HEK293 (cell line): ENCODE results near the gene RNF135.

Experiments
- CTCF ChIA-PET: fragments of 350-600 bp; formaldehyde crosslinking; extraction: SDS; loops from one replicate; lab custom pipeline; 2021; ENCODE audit warnings: antibody characterized with exemption; lab: Yijun Ruan, JAX
- POLR2A ChIA-PET: fragments of 300-600 bp; formaldehyde crosslinking; extraction: SDS; loops from one replicate; lab custom pipeline; 2020; ENCODE audit warnings: antibody characterized with exemption, inconsistent platforms; lab: Yijun Ruan, JAX
- H3K27ac ChIP-seq: fragments of 200-500 bp; sonication (Bioruptor generic); 2 replicates; pipeline ENCODE4 v1.5.1; 2014; ENCODE audit warnings: low read depth, low read length, control low read depth, inconsistent platforms; ENCODE audit errors: extremely low read depth
- H3K36me3 ChIP-seq, 2 experiments: fragments of 200-500 bp in 1 of 2; sonication (Bioruptor generic) in 1 of 2; 1 replicate in 1 of 2; 2 replicates in 1 of 2; pipeline ENCODE4 v1.5.1; 2014 to 2017; ENCODE audit warnings: inconsistent platforms in 2 of 2, low read length in 2 of 2; ENCODE audit not compliant: control insufficient read depth in 2 of 2, insufficient read depth in 1 of 2
- H3K4me1 ChIP-seq: fragments of 200-500 bp; sonication (Bioruptor generic); 2 replicates; pipeline ENCODE4 v1.5.1; 2014; ENCODE audit warnings: mild to moderate bottlenecking, low read length, inconsistent platforms; ENCODE audit not compliant: control insufficient read depth, insufficient read depth
- H3K4me3 ChIP-seq: 2 replicates; pipeline ENCODE4 v1.5.1; 2011; ENCODE audit warnings: low read depth, mild to moderate bottlenecking, control low read depth, low read length, moderate library complexity
- H3K9me3 ChIP-seq: fragments of 200-500 bp; sonication (Bioruptor generic); 2 replicates; pipeline ENCODE4 v1.5.1; 2014; ENCODE audit warnings: low read depth, low read length, inconsistent platforms; ENCODE audit not compliant: control insufficient read depth, insufficient read depth
- ATF2 ChIP-seq: fragments of 450-650 bp; formaldehyde crosslinking; IDR thresholded peaks from 2 replicates; pipeline ENCODE4 v1.5.1; 2016; ENCODE audit warnings: missing biosample characterization, missing genetic modification characterization, low read depth
- CTCF ChIP-seq: fragments of 450-650 bp; formaldehyde crosslinking; IDR thresholded peaks from 2 replicates; pipeline ENCODE4 v1.5.1; 2016; ENCODE audit warnings: missing biosample characterization, missing genetic modification characterization
- KLF10 ChIP-seq: fragments of 450-650 bp; IDR thresholded peaks from 2 replicates; pipeline ENCODE4 v1.5.1; 2018; ENCODE audit warnings: missing biosample characterization, mild to moderate bottlenecking, missing genetic modification characterization
- ZBTB49 ChIP-seq: fragments of 450-650 bp; formaldehyde crosslinking; IDR thresholded peaks from 2 replicates; pipeline ENCODE4 v1.5.1; 2016; ENCODE audit warnings: missing biosample characterization, missing genetic modification characterization, low read depth
- ZBTB6 ChIP-seq: fragments of 450-650 bp; formaldehyde crosslinking; IDR thresholded peaks from 2 replicates; pipeline ENCODE4 v1.5.1; 2017; ENCODE audit warnings: missing biosample characterization, missing genetic modification characterization
- ZFP69B ChIP-seq: fragments of 450-650 bp; formaldehyde crosslinking; IDR thresholded peaks from 2 replicates; pipeline ENCODE4 v1.5.1; 2016; ENCODE audit warnings: missing biosample characterization, missing genetic modification characterization
- ZNF18 ChIP-seq: fragments of 450-650 bp; formaldehyde crosslinking; IDR thresholded peaks from 2 replicates; pipeline ENCODE4 v1.5.1; 2016; ENCODE audit warnings: missing biosample characterization, missing genetic modification characterization
- ZNF26 ChIP-seq: fragments of 450-650 bp; formaldehyde crosslinking; IDR thresholded peaks from 2 replicates; pipeline ENCODE4 v1.5.1; 2016; ENCODE audit warnings: missing biosample characterization, missing genetic modification characterization
- ZNF350 ChIP-seq: fragments of 450-650 bp; formaldehyde crosslinking; IDR thresholded peaks from 2 replicates; pipeline ENCODE4 v1.5.0; 2017; ENCODE audit warnings: missing biosample characterization, mild to moderate bottlenecking, missing genetic modification characterization
- ZNF621 ChIP-seq: fragments of 450-650 bp; formaldehyde crosslinking; IDR thresholded peaks from 2 replicates; pipeline ENCODE4 v1.5.1; 2017; ENCODE audit warnings: missing biosample characterization, missing genetic modification characterization
- ZNF660 ChIP-seq: fragments of 450-650 bp; IDR thresholded peaks from 2 replicates; pipeline ENCODE4 v1.5.1; 2018; ENCODE audit warnings: missing biosample characterization, mild to moderate bottlenecking, missing genetic modification characterization
- ZSCAN30 ChIP-seq: fragments of 450-650 bp; IDR thresholded peaks from 2 replicates; pipeline ENCODE4 v1.5.1; 2018; ENCODE audit warnings: missing biosample characterization, mild to moderate bottlenecking, missing genetic modification characterization, moderate library complexity

Gene RNF135

GRCh38 chr17:30997842-30998241, 27.0 kb downstream of the RNF135 start (continued):
- no peak for TF ChIP-seq ZNF660 (tag by site-specific recombination)
- no peak for TF ChIP-seq ZBTB49 (tag by site-specific recombination)
- TF ChIP-seq ZNF621: no peak
- no peak for TF ChIP-seq KLF10 (tag by site-specific recombination)
- no peak for TF ChIP-seq ZBTB6 (tag by site-specific recombination)
- TF ChIP-seq ZSCAN30 (tag by site-specific recombination): no peak
- TF ChIP-seq, all 188 proteins: peak for 0

GRCh38 chr17:31002047-31002446, 31.2 kb downstream of the RNF135 start:
- Histone ChIP-seq H3K4me3 (no peak overlapping the region), H3K4me1 (peaks cover 4% of the 10 kb centered on the region; the same call in 1 of the 2 replicates), H3K36me3 (peaks cover 4 to 31% of the 10 kb centered on the region in 2 experiments; a peak in 2 of 3 replicates), H3K9me3 (no peaks in the 10 kb centered on the region), H3K27ac (no peak overlapping the region)
- POLR2A ChIA-PET: interaction anchor here (0.7 kb wide), 1 partner anchor 348 kb away, joined by 3 read pairs; no protein-coding TSS in a partner anchor
- CTCF ChIA-PET: no interaction called here
- TF ChIP-seq ZNF350 (tag by site-specific recombination) (no peak), ZNF26 (tag by site-specific recombination) (no peak), ATF2 (tag by site-specific recombination) (no peak), ZFP69B (tag by site-specific recombination) (no peak), ZNF18 (tag by site-specific recombination) (0 out of 2 replicates have a peak, but pooled peaks have one; percentile 15), CTCF (no peak)
